Fibroblast of skin of scalp (primary cell): ENCODE measurements around the gene WNT5A.

Experiments used
- DNase-seq: peaks from one replicate; pipeline ENCODE4 v3.0.0-alpha.2; 2013

The WNT5A gene

GRCh38 chr3:55445551-55445950, 41.6 kb downstream of the WNT5A start:
- no peak for DNase-seq

- DNase-seq: no peak
Measured at GRCh38 chr3:55443346-55443745, 43.8 kb downstream of the WNT5A start.

GRCh38 chr3:55442861-55443260, 44.2 kb downstream of the WNT5A start:
- DNase-seq: peak; percentile 78

- no peak for DNase-seq
Measured at GRCh38 chr3:55441499-55441898, 45.6 kb downstream of the WNT5A start.

- DNase-seq: peak; percentile 70
Measured at GRCh38 chr3:55440104-55440708, 46.9 kb downstream of the WNT5A start.

- no peak for DNase-seq
Measured at GRCh38 chr3:55439657-55440056, 47.4 kb downstream of the WNT5A start.

- no peak for DNase-seq
Measured at GRCh38 chr3:55436644-55437043, 50.5 kb downstream of the WNT5A start.

GRCh38 chr3:55435491-55435890, 51.6 kb downstream of the WNT5A start:
- DNase-seq: no peak

GRCh38 chr3:55434789-55435188, 52.3 kb downstream of the WNT5A start:
- peak; percentile 38 for DNase-seq

- DNase-seq: no peak
Measured at GRCh38 chr3:55431041-55431440, 56.1 kb downstream of the WNT5A start.

GRCh38 chr3:55427739-55428138, 59.4 kb downstream of the WNT5A start:
- no peak for DNase-seq

GRCh38 chr3:55426486-55426885, 60.6 kb downstream of the WNT5A start:
- peak; percentile 56 for DNase-seq

GRCh38 chr3:55423782-55424181, 63.3 kb downstream of the WNT5A start:
- no peak for DNase-seq

- no peak for DNase-seq
Measured at GRCh38 chr3:55417211-55417610, 69.9 kb downstream of the WNT5A start.

GRCh38 chr3:55416331-55416821, 70.7 kb downstream of the WNT5A start:
- DNase-seq: peak; percentile 84
